Keratinocyte (primary cell): ENCODE results near the gene BOLL. TPM values are rescaled to one million over a fixed set of nuclear protein-coding genes. Genes with fewer than 3 reads are reported as not detected.

ENCODE experiments used
- DNase-seq: peaks from one replicate; pipeline ENCODE4 v3.0.0-alpha.2; 2011; ENCODE audit warnings: low read depth, missing footprints, low spot score
- FAIRE-seq: peaks from 2 replicates; lab custom pipeline; 2011; peaks lifted over from hg19 to GRCh38; lab: Jason Lieb, UNC
- H2AFZ ChIP-seq: 2 replicates; pipeline ENCODE4 v1.6.0; 2012; ENCODE audit warnings: low read length, control low read depth, inconsistent platforms; ENCODE audit not compliant: control insufficient read depth
- H3K27ac ChIP-seq: 2 replicates; pipeline ENCODE4 v1.5.1; 2011; ENCODE audit warnings: low read length; ENCODE audit not compliant: control insufficient read depth, insufficient read depth
- H3K27me3 ChIP-seq: 3 replicates; pipeline ENCODE4 v1.6.0; 2011; ENCODE audit warnings: low read length; ENCODE audit not compliant: control insufficient read depth, insufficient read depth; ENCODE audit errors: extremely low read depth
- H3K36me3 ChIP-seq, 2 experiments: 2 replicates in 1 of 2; 3 replicates in 1 of 2; pipeline ENCODE4 v1.5.1; 2011; ENCODE audit warnings: low read length in 2 of 2, mild to moderate bottlenecking in 1 of 2; ENCODE audit not compliant: control insufficient read depth in 2 of 2, insufficient read depth in 2 of 2; ENCODE audit errors: extremely low read depth in 1 of 2
- H3K4me1 ChIP-seq: 3 replicates; pipeline ENCODE4 v1.5.1; 2011; ENCODE audit warnings: low read length; ENCODE audit not compliant: control insufficient read depth, insufficient read depth; ENCODE audit errors: extremely low read depth
- H3K4me2 ChIP-seq: 3 replicates; pipeline ENCODE4 v1.6.0; 2011; ENCODE audit warnings: low read depth, low read length; ENCODE audit not compliant: control insufficient read depth, insufficient read depth; ENCODE audit errors: extremely low read depth
- H3K4me3 ChIP-seq, 3 experiments: fragments of 200-600 bp in 1 of 3; sonication (generic) in 1 of 3; 2 replicates in 2 of 3; 3 replicates in 1 of 3; pipeline ENCODE4 v1.5.1; 2011 to 2016; ENCODE audit warnings: low read length in 3 of 3, mild to moderate bottlenecking in 3 of 3, control low read depth in 2 of 3, inconsistent platforms in 1 of 3, low read depth in 1 of 3, mixed read lengths in 1 of 3, mixed run types in 1 of 3, moderate library complexity in 1 of 3; ENCODE audit not compliant: control insufficient read depth in 2 of 3, insufficient read depth in 2 of 3; ENCODE audit errors: extremely low read depth in 1 of 3
- H3K79me2 ChIP-seq: 2 replicates; pipeline ENCODE4 v1.6.0; 2012; ENCODE audit warnings: low read length; ENCODE audit not compliant: control insufficient read depth, insufficient read depth
- H3K9ac ChIP-seq: 3 replicates; pipeline ENCODE4 v1.6.0; 2011; ENCODE audit warnings: low read length; ENCODE audit not compliant: control insufficient read depth, insufficient read depth; ENCODE audit errors: extremely low read depth
- H3K9me1 ChIP-seq: 3 replicates; pipeline ENCODE4 v1.6.0; 2011; ENCODE audit warnings: low read length; ENCODE audit not compliant: control insufficient read depth, insufficient read depth; ENCODE audit errors: extremely low read depth
- H3K9me3 ChIP-seq: 2 replicates; pipeline ENCODE4 v1.5.1; 2012; ENCODE audit warnings: low read depth, low read length; ENCODE audit not compliant: control insufficient read depth
- H4K20me1 ChIP-seq: 3 replicates; pipeline ENCODE4 v1.6.0; 2011; ENCODE audit warnings: low read length; ENCODE audit not compliant: control insufficient read depth, insufficient read depth; ENCODE audit errors: extremely low read depth
- CTCF ChIP-seq, 3 experiments: IDR thresholded peaks in 1 of 3; conservative IDR thresholded peaks in 1 of 3; optimal IDR thresholded peaks in 1 of 3; 2 replicates in 2 of 3; 3 replicates in 1 of 3; pipeline versions ENCODE3 to v1.5.1; 2011; ENCODE audit warnings: low read length in 3 of 3, mild to moderate bottlenecking in 3 of 3, moderate library complexity in 2 of 3, control low read depth in 1 of 3, inconsistent platforms in 1 of 3; ENCODE audit not compliant: insufficient read depth in 2 of 3; ENCODE audit errors: extremely low read depth in 1 of 3
- EZH2 ChIP-seq: IDR thresholded peaks from one replicate; pipeline ENCODE4 v1.6.1; 2012; ENCODE audit warnings: inconsistent platforms, mild to moderate bottlenecking, low read length, moderate library complexity
- dilution Hi-C: fragments of 300-500 bp; cut with MboI; formaldehyde crosslinking; loops from one replicate; pipeline ENCODE4 v1.7.0; 2020; ENCODE audit warnings: low sequenced_read_pairs; ENCODE audit not compliant: extremely low pct_ligation_motif_present
- polyA plus RNA-seq, 5 experiments: library from polyadenylated mRNA; depleted of rRNA in 3 of 5; stranded (reverse) in 3 of 5; stranded (forward) in 1 of 5; unstranded in 1 of 5; fragments of >200 nt; gene quantifications; 1 replicate in 1 of 5; 2 replicates in 3 of 5; 3 replicates in 1 of 5; pipeline versions ENCODE4 v1.2.1 to v1.2.3, GENCODE V29; 2011 to 2012; ENCODE audit warnings: missing spikeins in 2 of 5, low read depth in 1 of 5, low replicate concordance in 1 of 5

The BOLL gene
- polyA plus RNA-seq, 1 donor (not counting 4 experiments of a cell fraction or from before 2014, with no cell fraction given), result not detected

GRCh38 chr2:197809064-197809463, 23.9 kb upstream of the BOLL start:
- DNase-seq (no peak), FAIRE-seq (no peak)
- H3K4me1 ChIP-seq, result peaks cover 2% of the 10 kb centered on the region
- no peak overlapping the region for H3K4me2 ChIP-seq
- H3K36me3 ChIP-seq, result no peaks in the 10 kb centered on the region
- dilution Hi-C loops, result loop anchor here (25.0 kb wide), 1 partner anchor 303 kb away; no protein-coding TSS in a partner anchor
- no peaks in the 10 kb centered on the region for H3K9me3 ChIP-seq
- no peak overlapping the region for H2AFZ ChIP-seq
- no peak overlapping the region for H3K9ac ChIP-seq
- H3K27ac ChIP-seq, result no peak overlapping the region
- H4K20me1 ChIP-seq, result no peaks in the 10 kb centered on the region
- H3K9me1 ChIP-seq, result no peaks in the 10 kb centered on the region
- H3K27me3 ChIP-seq, result peaks cover 24% of the 10 kb centered on the region
- H3K79me2 ChIP-seq, result no peaks in the 10 kb centered on the region
- no peak for TF ChIP-seq EZH2
- TF ChIP-seq CTCF (optimal IDR thresholded peaks at IDR 0.05 in 1 of 3, IDR thresholded peaks at IDR 0.05 in 1 of 3, conservative IDR thresholded peaks at IDR 0.05 in 1 of 3; ENCODE audit: extremely low read depth in 1 of 3, insufficient read depth in 2 of 3, low read length in 3 of 3), result no peak
- H3K4me3 ChIP-seq, result no peak overlapping the region

DNA sequence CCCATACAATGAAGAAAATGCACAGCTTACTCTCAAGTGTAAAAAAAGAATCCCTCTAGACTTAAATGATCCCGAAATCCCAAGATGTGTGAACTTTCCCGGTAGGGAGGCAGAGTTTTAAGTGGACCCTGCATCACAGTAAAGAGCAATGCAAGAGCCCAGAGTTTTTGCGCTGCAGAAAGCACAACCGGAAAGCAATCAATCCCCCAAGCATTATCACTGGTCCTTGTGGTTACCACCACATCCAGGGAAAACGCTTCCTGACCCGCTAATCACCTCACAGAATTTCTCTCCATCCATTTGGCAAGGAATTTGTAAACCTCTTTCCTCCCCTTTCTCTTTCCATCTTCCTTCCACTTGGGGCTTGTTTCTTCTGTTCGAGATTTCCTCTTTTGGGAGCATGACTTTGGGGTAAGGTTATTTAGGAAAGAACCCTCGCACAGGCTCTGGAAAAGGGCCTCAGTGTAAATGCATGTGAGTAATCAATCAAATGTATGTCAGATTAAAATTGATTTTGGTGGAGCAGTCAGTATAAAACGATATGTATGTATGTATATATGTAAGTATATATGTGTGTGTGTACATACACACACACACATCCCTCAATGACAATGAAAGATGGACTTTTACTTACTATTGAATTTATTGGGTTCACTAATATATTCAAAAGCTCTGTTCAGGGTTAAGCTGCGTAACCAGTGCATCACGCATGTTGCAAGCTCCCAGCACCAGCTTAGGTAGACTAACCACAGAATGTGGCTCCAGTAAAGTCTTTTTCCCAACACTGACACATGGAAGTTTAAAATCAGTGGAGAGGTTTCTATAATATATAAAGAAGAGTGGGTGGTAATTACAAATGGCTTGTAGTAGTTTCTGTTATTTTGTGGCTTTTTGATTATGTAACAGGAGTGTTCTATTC, 20.9 kb upstream of the BOLL start:
- Histone ChIP-seq H4K20me1 (no peaks in the 10 kb centered on the region), H3K9me1 (no peaks in the 10 kb centered on the region), H3K36me3 (no peaks in the 10 kb centered on the region), H3K4me3 (no peak overlapping the region), H3K27ac (no peak overlapping the region), H3K4me2 (no peak overlapping the region), H3K79me2 (no peaks in the 10 kb centered on the region), H3K27me3 (peaks cover 24% of the 10 kb centered on the region), H3K9me3 (no peaks in the 10 kb centered on the region), H3K4me1 (peaks cover 3% of the 10 kb centered on the region), H2AFZ (no peak overlapping the region), H3K9ac (no peak overlapping the region)
- TF ChIP-seq EZH2 (peak; percentile 35), CTCF (optimal IDR thresholded peaks at IDR 0.05 in 1 of 3, IDR thresholded peaks at IDR 0.05 in 1 of 3, conservative IDR thresholded peaks at IDR 0.05 in 1 of 3; ENCODE audit: extremely low read depth in 1 of 3, insufficient read depth in 2 of 3, low read length in 3 of 3) (no peak)
- FAIRE-seq (no peak), DNase-seq (no peak)
- dilution Hi-C loops, result loop anchor here (25.0 kb wide), 1 partner anchor 306 kb away; no protein-coding TSS in a partner anchor
